Mesodermal cell (in vitro differentiated cells): Measurements from ENCODE around the gene ARID3A.

ENCODE experiments used
- H3K27ac ChIP-seq: 2 replicates; pipeline ENCODE4 v1.7.0; 2013; ENCODE audit warnings: mild to moderate bottlenecking, low read depth, low read length, moderate library complexity; ENCODE audit not compliant: severe bottlenecking
- H3K36me3 ChIP-seq: 2 replicates; pipeline ENCODE4 v1.7.1; 2013; ENCODE audit warnings: mild to moderate bottlenecking, low read length, moderate library complexity; ENCODE audit not compliant: control insufficient read depth, insufficient read depth
- H3K4me1 ChIP-seq: one replicate; pipeline ENCODE4 v1.7.1; 2013; ENCODE audit warnings: mild to moderate bottlenecking, low read length; ENCODE audit not compliant: insufficient read depth, control insufficient read depth, poor library complexity, severe bottlenecking
- H3K4me3 ChIP-seq: 2 replicates; pipeline ENCODE4 v1.7.0; 2013; ENCODE audit warnings: low read length, control low read depth, mild to moderate bottlenecking; ENCODE audit not compliant: insufficient read depth, poor library complexity, severe bottlenecking; ENCODE audit errors: extremely low read depth
- H3K9me3 ChIP-seq: 2 replicates; pipeline ENCODE4 v1.7.1; 2013; ENCODE audit warnings: mild to moderate bottlenecking, low read length, moderate library complexity; ENCODE audit not compliant: control insufficient read depth
- WGBS, 2 experiments: methylation state at CpG; one replicate each; pipeline ENCODE4 v1.1.5; 2013; ENCODE audit warnings: missing lambda C conversion rate in 2 of 2; ENCODE audit not compliant: insufficient coverage in 2 of 2; 5-methylcytosine and 5-hydroxymethylcytosine counted together

Gene ARID3A

DNA sequence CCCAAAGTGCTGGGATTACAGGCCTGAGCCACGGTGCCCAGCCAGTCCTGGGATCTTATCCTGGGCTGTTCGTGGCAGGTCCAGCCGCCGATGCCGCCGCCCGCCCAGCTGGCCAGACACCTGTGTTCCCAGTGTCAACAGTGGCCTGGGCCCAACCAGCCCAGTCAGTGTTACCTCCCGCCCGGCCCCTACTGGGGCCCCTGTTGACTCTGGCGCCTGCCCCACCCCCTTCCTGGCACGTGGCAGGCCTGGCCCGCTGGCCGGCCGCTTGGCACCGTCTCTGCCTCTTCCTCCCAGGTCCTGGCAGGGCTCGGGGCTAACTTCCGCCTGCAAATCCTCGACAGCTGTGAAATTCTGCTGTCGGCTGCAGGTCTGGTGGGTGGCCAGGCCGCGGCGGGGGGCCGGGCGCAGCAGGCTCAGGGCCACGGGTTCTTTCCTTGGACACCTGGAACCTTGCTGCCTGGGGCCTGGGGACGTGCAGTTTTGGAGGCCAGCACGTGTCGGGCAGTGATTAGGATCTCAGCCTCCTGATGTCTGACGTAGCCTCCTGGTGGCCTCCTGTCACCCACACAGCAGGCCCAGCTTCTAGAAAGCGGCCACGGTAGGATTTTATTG is 9.1 kb downstream of the ARID3A start:
- H3K36me3 ChIP-seq = peaks cover 87% of the 10 kb centered on the region

DNA sequence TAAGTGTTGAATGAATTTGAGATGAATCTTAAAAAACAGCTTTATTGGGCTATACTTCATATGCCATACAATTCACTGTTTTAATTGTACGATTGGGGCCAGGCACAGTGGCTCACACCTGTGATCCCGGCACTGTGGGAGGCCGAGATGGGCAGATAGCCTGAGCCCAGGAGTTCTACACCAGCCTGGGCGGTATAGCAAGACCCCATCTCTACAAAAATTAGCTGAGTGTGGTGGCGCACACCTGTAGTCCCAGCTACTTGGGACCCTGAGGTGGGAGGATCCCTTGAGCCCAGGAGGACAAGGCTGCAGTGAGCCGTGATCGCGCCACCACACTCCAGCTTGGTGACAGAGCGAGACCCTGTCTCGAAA is 10.3 kb downstream of the ARID3A start:
- Histone ChIP-seq H3K4me1 (peaks cover 28% of the 10 kb centered on the region), H3K4me3 (no peak overlapping the region)
- 92 to 93% methylated on average over 10 of the region's 10 CpGs for WGBS, 2 experiments

More for the DNA sequence above, 9.1 kb downstream of the ARID3A start:
- Histone ChIP-seq H3K9me3 (no peaks in the 10 kb centered on the region), H3K27ac (peak overlapping the region; percentile 23), H3K4me1 (peaks cover 28% of the 10 kb centered on the region), H3K4me3 (no peak overlapping the region)
- 93 to 96% methylated on average over 20 to 30 of the region's 31 CpGs for WGBS, 2 experiments

DNA sequence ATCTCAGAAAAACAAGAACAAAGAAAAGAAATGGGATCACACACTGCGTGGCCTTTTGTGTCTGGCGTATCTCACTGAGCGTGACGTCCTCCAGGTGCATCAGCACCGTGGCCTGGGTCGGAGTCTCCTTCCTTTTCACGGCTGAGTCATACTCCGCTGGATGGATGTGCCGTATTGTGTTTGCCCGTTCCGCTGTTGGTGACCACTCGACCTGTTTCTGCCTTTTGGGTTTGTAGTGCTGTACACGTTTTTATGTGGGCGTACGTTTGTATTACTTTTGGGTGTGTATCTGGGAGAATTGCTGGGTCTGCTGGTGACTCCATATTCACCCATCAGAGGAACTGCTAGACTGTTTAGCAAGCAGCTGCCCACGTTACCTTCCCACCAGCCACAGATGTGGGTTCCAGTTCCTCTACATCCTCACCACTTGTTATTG is 11.4 kb downstream of the ARID3A start:
- no peak overlapping the region for H3K27ac ChIP-seq
- peaks cover 28% of the 10 kb centered on the region for H3K4me1 ChIP-seq
- H3K36me3 ChIP-seq = peaks cover 86% of the 10 kb centered on the region
- no peaks in the 10 kb centered on the region for H3K9me3 ChIP-seq
- WGBS, 2 experiments = 95 to 96% methylated on average over 10 to 11 of the region's 16 CpGs
- no peak overlapping the region for H3K4me3 ChIP-seq

More for the DNA sequence above, 10.3 kb downstream of the ARID3A start:
- Histone ChIP-seq H3K36me3 (peaks cover 85% of the 10 kb centered on the region), H3K27ac (no peak overlapping the region), H3K9me3 (no peaks in the 10 kb centered on the region)

DNA sequence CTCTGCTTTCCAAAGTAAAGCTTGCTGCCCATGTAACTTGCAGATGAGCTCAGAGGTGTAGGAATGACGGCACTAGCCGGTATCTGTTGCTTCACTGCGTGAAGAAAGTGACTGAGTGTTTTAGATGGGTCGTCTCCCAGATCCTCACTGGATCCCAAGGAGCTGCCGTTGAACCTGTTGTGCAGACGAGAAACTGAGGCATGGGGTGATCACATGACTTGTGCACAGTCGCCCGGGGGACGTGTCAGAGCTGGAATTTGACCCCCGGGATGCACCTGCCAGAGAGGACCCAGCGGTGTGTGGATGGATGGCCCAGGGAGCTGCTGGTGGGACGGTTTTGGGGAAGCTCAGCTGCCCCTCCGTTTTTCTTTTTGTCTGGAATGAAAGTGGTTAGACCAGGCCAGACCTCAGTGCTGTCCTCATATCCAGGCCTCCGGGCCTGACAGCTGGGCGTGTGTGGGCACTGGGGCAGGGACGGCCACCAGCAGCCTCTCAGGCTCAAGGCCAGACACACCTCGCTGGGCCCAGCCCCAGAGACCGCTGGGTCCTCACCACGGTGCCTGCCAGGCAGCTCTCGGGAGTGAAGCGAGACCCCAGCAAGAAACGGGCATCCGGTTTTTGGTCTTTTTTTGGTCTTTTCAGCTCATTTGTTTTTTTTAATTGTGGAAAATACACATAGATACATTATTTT is 12.5 kb downstream of the ARID3A start:
- Histone ChIP-seq H3K27ac (no peak overlapping the region), H3K4me1 (peaks cover 18% of the 10 kb centered on the region), H3K36me3 (peaks cover 93% of the 10 kb centered on the region), H3K9me3 (no peaks in the 10 kb centered on the region), H3K4me3 (no peak overlapping the region)
- 95% methylated on average over 17 to 19 of the region's 23 CpGs for WGBS, 2 experiments

DNA sequence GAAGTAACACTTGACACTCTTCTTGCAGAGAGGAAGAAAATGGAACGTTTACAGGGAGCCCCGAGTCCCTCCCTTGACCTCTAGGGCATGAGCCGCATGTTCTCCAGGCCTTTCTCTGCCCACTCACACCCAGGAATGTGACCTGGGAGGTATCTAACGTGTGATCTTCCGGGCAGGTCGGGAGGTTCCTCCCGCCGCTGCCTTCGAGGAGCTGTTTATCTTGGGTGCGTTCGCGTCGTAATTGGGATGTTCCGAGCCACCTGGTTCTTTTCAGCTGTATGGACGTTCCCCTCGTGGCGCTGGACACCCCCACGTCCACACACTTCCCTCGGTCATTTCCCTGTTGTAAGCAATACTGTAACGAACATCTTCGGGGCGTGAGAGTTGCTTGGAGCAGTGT is 13.6 kb downstream of the ARID3A start:
- Histone ChIP-seq H3K36me3 (peaks cover 93% of the 10 kb centered on the region), H3K4me1 (peaks cover 8% of the 10 kb centered on the region), H3K9me3 (no peaks in the 10 kb centered on the region), H3K4me3 (no peak overlapping the region), H3K27ac (no peak overlapping the region)
- WGBS, 2 experiments = 95 to 97% methylated on average over 17 to 22 of the region's 22 CpGs

DNA sequence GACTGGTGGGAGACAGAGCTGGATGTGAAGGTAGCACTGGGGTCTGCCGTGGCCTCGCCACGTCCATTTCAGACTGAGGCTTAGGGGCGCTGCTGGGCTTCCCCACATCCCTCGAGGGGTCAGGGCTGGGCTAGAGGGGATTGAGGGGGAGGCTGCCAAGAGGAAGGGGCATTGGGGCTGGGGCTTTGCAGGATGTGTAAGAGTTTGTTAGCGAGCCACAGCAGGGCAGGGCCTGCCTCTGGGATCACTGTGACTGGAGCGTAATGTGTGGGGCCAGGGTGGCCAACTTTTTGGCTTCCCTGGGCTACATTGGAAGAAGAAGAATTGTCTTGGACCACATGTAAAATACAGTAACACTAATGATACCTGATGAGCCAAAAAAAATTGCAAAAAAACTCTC is 14.1 kb downstream of the ARID3A start:
- Histone ChIP-seq H3K36me3 (peaks cover 93% of the 10 kb centered on the region), H3K27ac (no peak overlapping the region), H3K9me3 (no peaks in the 10 kb centered on the region), H3K4me1 (peaks cover 5% of the 10 kb centered on the region), H3K4me3 (no peak overlapping the region)
- WGBS, 2 experiments = 100% methylated on average over 5 to 7 of the region's 7 CpGs

DNA sequence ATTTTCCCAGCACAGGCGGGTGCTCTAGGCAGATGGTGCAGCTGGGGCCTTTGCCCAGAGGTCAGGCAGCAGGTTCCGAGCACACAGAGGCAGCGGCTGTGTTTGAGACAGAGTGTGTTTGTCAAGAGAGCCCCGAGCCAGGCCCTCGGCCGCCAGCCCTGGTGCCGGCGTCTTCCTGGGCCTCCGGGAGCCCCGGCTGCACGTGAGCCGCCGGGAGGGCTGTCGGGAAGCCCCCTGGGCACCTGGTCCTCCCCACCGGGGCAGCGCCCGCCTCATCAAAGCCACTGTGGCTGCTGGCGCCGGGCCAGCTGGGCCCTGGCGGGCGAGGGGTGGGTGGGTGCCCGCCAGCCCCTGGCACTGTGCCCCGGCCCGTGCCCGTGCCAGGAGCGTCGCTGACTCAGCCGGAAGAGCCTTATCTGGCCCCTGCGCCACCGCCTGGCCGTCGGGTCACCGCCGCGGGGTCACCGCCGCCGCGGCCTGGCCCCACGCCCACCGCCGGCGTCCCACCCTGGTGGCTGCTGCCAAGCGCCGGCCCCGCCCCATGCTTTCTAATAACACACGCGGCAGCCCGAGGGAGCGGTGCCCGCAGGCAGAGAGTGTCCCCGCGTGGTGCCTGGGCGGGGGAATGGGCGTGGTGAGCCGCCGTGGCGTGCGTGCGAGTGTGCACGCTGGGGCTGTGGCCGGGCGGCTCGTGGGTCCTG is 14.9 kb downstream of the ARID3A start:
- no peaks in the 10 kb centered on the region for H3K9me3 ChIP-seq
- H3K27ac ChIP-seq = no peak overlapping the region
- peaks cover 5% of the 10 kb centered on the region for H3K4me1 ChIP-seq
- H3K4me3 ChIP-seq = no peak overlapping the region
- H3K36me3 ChIP-seq = peaks cover 93% of the 10 kb centered on the region
- WGBS, 2 experiments = 97 to 98% methylated on average over 58 to 64 of the region's 64 CpGs

DNA sequence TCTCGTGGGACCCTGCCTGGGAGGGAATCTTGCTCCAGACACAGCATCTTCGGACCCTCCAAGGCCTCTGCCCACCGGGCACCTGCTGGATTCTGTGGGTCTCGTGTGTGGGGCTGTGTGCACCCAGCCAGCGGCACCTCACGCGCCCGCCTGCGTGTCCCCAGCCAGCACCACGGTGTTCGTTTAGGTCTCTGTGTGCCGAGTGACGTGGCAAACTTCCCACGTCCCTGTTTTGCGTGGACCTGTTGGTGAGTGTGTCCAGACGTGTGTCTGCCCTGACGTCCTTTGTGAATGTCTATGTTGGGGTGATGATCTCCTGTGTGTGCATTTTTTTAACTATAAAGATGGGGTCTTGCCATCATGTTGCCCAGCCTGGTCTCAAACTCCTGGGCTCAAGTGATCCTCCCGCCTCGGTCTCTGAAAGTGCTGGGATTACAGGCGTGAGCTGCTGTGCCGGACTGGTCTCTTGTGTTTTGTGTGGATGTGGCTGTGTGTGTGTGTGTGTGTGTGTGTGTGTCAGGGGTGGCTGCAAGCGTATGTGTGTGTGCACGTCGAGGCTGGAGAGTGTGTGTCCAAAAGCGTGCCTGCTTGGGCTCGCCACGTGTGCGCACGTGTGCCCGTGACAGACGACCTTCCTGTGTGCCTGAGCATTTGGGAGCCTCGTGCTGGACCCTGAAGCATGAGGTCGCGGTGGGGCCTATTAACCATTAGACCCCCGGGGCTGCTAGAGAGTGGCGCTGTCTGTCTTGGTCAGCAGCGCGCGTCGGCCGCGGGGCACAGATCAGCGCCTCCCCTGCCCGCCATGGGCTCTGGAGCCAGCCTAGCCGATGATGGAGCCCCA is 15.7 kb downstream of the ARID3A start:
- Histone ChIP-seq H3K36me3 (peaks cover 88% of the 10 kb centered on the region), H3K4me1 (peaks cover 5% of the 10 kb centered on the region), H3K27ac (no peak overlapping the region), H3K4me3 (no peak overlapping the region), H3K9me3 (no peaks in the 10 kb centered on the region)
- WGBS, 2 experiments = 94 to 95% methylated on average over 41 to 42 of the region's 45 CpGs

DNA sequence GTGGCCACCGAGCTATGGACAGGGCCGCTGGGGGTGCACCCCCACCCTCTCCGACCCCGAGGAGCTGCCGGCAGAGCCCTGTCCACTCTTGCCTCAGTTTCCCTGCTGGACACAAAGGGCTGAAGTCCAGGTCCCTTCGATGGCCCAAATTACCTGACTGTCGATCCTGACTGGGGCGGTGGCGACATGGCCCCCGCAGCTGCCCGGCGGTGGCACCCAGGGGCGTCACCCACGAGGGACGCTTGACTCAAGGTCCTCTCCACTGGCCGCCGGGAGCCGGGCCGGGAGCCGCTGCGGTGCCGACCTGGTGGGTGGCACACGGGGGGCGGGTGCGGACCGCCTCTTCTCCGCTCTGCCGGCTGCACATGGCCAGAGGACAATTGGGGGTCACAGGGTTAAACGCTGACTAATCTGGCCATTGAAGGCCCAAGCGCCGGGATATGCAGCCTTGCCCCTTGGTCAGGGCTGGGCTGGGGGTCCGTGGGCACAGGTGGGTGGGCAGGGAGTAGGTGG is 16.4 kb downstream of the ARID3A start:
- WGBS, 2 experiments = 95% methylated on average over 28 to 32 of the region's 32 CpGs
- no peak overlapping the region for H3K27ac ChIP-seq
- no peaks in the 10 kb centered on the region for H3K9me3 ChIP-seq
- H3K36me3 ChIP-seq = peaks cover 87% of the 10 kb centered on the region
- H3K4me3 ChIP-seq = no peak overlapping the region
- H3K4me1 ChIP-seq = peaks cover 5% of the 10 kb centered on the region

DNA sequence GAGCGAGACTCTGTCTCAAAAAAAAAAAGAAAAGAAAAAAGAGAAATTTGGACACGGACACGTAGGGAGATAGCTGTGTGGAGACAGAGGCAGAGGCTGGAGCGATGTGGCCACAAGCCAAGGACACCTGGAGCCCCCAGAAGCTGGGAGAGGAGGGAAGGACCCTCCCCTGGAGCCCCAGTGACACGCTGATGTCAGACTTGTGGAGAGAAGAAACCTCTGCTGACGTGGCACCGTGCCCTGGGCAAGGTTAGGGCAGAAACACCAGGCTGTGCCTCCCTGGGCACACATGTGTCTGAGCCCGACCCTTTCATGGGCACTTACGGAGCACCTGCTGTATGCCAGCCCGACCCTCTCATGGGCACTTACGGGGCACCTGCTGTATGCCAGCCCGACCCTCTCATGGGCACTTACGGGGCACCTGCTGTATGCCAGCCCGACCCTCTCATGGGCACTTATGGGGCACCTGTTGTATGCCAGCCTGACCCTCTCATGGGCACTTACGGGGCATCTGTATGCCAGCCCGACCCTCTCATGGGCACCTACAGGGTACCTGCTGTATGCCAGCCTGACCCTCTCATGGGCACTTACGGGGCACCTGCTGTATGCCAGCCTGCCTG is 17.8 kb downstream of the ARID3A start:
- H3K36me3 ChIP-seq = peaks cover 90% of the 10 kb centered on the region
- no peaks in the 10 kb centered on the region for H3K9me3 ChIP-seq
- H3K27ac ChIP-seq = no peak overlapping the region
- WGBS, 2 experiments = 94 to 97% methylated on average over 16 of the region's 17 CpGs
- H3K4me3 ChIP-seq = no peak overlapping the region
- peaks cover 2% of the 10 kb centered on the region for H3K4me1 ChIP-seq
